Hypothalamus (tissue), 51 donors: ENCODE results near the gene GEN1.

Experiments used
- DNase-seq, 51 donors: peaks; one replicate each; lab custom pipeline; 2025; lab: John Stamatoyannopoulos, UW

GEN1 gene, protein sequence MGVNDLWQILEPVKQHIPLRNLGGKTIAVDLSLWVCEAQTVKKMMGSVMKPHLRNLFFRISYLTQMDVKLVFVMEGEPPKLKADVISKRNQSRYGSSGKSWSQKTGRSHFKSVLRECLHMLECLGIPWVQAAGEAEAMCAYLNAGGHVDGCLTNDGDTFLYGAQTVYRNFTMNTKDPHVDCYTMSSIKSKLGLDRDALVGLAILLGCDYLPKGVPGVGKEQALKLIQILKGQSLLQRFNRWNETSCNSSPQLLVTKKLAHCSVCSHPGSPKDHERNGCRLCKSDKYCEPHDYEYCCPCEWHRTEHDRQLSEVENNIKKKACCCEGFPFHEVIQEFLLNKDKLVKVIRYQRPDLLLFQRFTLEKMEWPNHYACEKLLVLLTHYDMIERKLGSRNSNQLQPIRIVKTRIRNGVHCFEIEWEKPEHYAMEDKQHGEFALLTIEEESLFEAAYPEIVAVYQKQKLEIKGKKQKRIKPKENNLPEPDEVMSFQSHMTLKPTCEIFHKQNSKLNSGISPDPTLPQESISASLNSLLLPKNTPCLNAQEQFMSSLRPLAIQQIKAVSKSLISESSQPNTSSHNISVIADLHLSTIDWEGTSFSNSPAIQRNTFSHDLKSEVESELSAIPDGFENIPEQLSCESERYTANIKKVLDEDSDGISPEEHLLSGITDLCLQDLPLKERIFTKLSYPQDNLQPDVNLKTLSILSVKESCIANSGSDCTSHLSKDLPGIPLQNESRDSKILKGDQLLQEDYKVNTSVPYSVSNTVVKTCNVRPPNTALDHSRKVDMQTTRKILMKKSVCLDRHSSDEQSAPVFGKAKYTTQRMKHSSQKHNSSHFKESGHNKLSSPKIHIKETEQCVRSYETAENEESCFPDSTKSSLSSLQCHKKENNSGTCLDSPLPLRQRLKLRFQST

DNA sequence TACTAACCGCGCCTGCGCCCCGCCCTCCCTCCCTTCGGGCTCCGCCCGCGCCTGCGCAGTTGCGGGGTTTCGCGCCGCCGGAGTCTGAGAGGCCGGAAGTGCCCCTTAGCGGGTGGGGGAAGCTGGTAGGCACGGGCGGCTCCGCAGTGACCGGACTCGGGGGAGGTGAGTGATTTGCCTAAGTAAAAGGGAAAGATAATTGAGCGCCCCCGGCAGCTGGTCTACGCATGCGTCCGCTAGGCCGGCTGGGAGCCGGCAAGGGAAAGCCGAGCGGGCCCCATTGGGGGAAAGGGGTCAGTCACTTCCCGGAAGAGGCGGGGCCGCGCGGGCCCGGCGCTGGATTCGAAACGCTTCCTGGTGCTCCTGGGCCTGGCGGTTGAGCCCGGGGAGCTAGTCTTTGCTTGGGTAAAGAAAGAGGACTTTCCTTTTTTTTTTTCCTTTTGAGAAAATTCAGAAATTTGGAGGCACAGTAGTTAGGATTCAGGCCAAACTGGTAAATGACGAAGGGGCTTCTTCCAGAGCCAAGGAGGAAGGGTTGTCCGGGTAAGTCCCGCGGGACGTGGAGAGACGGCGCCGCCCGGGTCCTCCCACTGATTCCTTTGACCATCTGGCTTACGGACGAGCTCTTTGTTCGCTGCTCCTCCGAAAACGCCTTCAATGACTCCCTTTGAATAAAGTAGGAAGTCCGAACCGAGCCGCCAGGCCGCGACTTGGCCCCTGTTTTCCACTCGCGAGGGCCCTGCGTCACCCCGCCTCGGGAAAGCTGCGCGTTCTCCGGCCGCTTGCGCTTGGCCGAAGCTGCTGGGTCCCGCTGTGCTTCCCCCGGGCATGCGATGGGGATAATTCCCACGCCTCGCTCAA is at the start of gene GEN1, which contains the start of gene SMC6:
Gene GEN1 (plus strand): TSS at position 336 of the 861 bp plus-strand sequence. CDS start 5,806 bp downstream, outside the sequence.
Gene SMC6 (minus strand): TSS at position 8 of the 861 bp plus-strand sequence. CDS start 7,864 bp downstream, outside the sequence.
- peak; percentile 69 to 100 (median 90) for DNase-seq

GRCh38 chr2:17706845-17707244 is 47.1 kb upstream of the GEN1 start:
- no peak for DNase-seq

DNA sequence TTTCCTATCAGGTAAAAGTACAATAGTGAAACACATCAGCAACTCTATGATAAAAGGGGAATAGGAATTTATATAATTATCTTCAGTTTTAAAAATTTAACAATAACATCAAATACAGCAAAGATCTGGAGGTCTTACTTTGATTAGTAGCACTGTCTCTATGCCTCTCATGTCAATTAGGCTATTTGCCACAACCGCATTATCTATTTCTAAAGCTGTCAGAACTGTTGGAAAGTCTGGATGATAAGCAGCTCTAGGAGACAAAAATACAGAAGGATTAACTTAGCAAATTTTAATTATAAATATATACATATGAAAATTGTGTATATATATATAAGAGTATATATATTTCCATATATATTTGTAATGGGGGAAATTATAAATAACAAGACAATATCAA is 45.4 kb upstream of the GEN1 start:
- DNase-seq = no peak

- no peak for DNase-seq
These were observed 44.0 kb upstream of the GEN1 start for GRCh38 chr2:17709897-17710296.

GRCh38 chr2:17710547-17711248 is 43.2 kb upstream of the GEN1 start:
- DNase-seq = no peak

GRCh38 chr2:17713291-17713690 is 40.6 kb upstream of the GEN1 start:
- peak in 18 of 51 donors; percentile 0 to 47 (median 13) for DNase-seq

DNA sequence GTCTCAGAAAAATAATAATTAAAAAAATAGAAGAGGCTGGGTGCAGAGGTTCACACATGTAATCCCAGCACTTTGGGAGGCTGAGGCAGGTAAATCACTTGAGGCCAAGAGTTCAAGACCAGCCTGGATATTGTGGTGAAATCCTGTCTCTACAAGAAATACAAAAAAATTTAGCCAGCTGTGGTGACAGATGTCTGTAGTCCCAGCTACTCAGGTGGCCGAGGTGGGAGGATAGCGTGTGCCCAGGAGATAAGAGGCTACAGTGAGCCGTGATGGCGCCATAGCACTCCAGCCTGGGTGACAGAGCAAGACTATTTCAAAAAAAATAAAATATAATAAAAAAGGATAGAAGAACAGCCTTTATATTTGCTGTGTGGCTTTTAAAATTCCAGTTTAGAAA is 36.3 kb upstream of the GEN1 start:
- no peak for DNase-seq

- no peak for DNase-seq
These were observed 35.2 kb upstream of the GEN1 start for GRCh38 chr2:17718689-17719088.

DNA sequence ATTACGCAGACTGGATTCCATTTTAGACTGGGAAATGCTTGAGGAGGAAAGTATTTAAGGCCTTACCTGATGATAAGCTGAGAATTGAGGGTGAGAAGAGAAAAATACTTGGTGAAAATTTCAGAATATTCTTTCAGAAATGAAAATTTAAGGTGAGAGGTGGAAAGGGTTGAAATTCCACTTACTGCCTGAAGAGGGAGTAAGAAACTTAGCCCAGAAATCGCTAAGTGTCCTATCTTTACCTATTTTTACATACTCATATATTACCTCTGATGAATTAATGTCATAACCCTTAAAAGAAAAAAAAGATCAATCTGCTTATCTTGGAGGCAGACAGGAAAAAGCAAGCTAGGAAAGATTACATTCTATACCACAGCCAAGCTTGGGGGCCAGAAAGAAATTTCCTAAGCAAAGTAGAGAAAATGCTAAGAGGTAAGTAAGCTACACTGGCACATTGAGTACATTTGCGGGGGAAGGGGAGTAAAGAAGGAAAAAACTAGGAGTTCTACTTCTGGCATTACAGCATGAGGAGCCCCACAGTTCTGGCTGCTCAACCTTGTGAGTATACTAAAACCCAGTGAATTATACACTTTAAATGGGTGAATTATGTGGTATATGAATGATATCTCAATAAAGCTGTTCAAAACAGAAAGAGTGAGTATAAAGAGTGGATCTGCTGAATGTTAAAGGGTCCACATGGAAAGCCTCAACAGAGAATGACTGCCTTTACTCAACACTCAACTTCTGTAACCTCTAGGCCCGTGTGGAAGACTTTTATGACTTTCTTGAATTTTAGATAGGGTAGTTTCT is 34.2 kb upstream of the GEN1 start:
- no peak for DNase-seq

- DNase-seq = no peak
These were observed 25.7 kb upstream of the GEN1 start for GRCh38 chr2:17728210-17728609.

DNA sequence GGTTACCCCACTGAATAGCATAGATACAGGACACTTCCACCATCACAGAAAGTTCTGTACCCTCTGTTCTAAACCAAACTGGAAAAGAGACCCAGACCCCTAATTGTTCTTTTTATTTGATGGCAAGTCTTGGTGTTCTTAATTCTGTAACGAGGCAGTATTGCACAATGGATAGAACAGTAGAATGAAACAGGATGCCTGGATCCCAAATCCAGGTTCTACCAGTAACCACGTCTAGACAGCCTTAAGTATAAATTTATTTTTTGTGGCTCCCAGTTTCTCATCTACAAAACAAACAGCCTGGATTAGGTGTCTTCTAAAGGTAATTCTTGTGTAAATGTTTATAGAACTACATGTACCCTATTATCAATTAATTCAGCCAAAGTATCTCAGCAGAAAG is 24.1 kb upstream of the GEN1 start:
- no peak for DNase-seq

DNA sequence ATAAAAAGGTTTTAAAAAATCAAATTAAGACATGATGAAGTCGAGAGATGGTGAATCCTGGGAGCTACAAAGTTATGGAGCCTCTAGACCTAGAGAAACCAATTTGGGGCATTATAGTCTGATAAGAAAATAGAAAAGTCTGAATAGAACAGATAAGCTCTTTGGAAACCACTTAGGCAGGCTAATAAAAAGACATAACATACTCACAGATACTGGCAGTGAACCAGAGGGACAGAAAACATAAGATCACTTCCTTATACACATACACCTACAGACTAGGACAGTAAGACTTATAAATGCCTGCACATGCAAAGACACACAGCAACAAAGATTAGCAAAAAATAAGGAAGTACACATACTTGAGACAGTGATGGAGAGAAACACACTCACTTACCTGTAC is 20.3 kb upstream of the GEN1 start:
- DNase-seq = no peak

GRCh38 chr2:17735864-17736263 is 18.1 kb upstream of the GEN1 start:
- DNase-seq = no peak

DNA sequence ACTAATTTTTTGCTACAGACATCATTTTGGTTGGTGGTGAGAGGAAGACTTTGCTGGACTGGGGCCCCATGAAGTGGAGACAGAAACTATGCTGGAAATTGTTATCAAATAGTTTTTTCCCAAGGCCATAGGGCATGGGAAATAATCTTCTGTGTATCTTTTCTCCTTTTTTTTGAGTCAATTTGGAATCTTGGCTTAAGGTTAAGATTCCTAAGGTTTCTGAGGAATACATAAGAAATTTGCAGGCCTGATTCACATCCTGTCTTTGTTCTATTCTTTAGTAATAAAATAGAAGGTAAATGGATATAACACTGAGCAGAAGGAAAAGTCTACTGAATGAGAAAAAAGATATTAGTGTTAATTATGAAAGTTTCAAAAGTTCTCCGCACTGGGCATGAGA is 16.9 kb upstream of the GEN1 start:
- no peak for DNase-seq

DNA sequence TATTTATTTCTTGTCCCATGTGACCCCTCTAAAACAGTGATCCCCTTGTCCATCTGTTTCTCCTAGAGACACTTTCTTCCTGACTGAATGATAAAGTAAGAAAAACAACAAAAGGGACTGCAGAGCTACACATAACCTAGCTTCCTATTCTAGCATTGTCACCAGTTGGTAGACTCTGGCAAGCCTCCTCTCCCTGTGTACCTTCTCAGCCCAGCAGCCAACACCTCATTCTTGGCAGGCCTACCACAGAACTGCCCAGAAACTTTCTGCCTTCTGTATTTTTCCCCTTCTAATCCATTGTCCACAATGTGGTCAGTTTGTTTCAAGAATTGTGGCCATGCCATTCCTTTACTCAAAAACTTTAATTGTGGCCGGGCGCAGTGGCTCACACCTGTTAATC is 13.7 kb upstream of the GEN1 start:
- DNase-seq = no peak

GRCh38 chr2:17747684-17748452 is 6.1 kb upstream of the GEN1 start:
- peak in 1 of 51 donors; percentile 3 for DNase-seq

- DNase-seq = no peak
These were observed 5.2 kb upstream of the GEN1 start for GRCh38 chr2:17748745-17749144.

DNA sequence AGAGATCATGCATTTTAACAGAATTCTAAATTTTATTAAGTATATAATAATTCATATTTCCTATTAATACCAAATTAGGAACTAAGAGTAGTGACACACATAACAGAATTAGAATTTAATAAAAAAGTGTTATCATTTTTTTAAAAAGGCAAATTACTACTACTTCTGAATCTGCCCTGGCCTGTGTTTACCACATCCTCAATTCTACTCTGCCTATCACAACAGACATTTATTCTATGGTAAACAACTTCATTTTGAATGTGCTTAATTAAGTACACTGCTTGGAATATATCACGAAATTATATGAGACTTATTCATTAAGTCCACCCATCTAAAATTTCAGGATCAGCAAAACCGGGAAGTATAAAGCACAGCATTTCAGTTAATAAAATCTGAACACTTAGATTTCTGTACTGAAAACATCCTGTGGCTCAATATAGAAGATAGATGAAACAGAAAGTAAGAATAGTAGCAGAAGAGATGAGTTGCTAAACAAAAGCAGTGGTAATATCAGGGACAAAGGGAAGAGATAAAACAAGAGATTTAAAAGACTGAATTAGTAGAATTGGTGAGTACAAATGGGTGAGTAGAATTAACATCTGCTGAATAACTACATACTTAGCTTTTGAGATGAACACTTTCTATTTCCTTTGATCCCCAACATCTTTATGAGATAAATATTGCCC is 4.0 kb upstream of the GEN1 start:
- DNase-seq = no peak
